Kidney (tissue), 14 donors: ENCODE measurements around the gene REC8. TPM values are rescaled to one million over a fixed set of nuclear protein-coding genes. Genes with fewer than 3 reads are reported as not detected.

Experiments
- DNase-seq, 5 donors: peaks; one replicate each; pipeline ENCODE4 v3.0.0-alpha.2; 2013 to 2020
- FAIRE-seq: peaks from 2 replicates; lab custom pipeline; 2012; peaks lifted over from hg19 to GRCh38; lab: Jason Lieb, UNC
- H3K27ac ChIP-seq, 2 donors: one replicate each; pipeline ENCODE4 v1.7.0; 2013; ENCODE audit warnings: low read depth in 2 of 2, low read length in 2 of 2, inconsistent platforms in 1 of 2
- H3K27me3 ChIP-seq: one replicate; pipeline ENCODE4 v1.7.1; 2013; ENCODE audit warnings: low read length, inconsistent platforms; ENCODE audit not compliant: control insufficient read depth, insufficient read depth
- H3K36me3 ChIP-seq, 3 donors: one replicate each; pipeline versions ENCODE4 v1.7.0 to v1.7.1; 2013; ENCODE audit warnings: low read length in 3 of 3, control low read depth in 1 of 3, inconsistent platforms in 1 of 3; ENCODE audit not compliant: insufficient read depth in 3 of 3, control insufficient read depth in 2 of 3
- H3K4me1 ChIP-seq, 3 donors: one replicate each; pipeline versions ENCODE4 v1.7.0 to v1.7.1; 2013; ENCODE audit warnings: low read length in 3 of 3, inconsistent platforms in 1 of 3, low read depth in 1 of 3; ENCODE audit not compliant: control insufficient read depth in 2 of 3, insufficient read depth in 2 of 3
- H3K4me3 ChIP-seq, 3 donors: one replicate each; pipeline versions ENCODE4 v1.7.0 to v1.8.1; 2013; ENCODE audit warnings: low read length in 3 of 3, control low read depth in 1 of 3, inconsistent platforms in 1 of 3
- H3K9ac ChIP-seq, 3 donors: one replicate each; pipeline versions ENCODE4 v1.7.0 to v1.7.1; 2013; ENCODE audit warnings: low read length in 3 of 3, control low read depth in 1 of 3, inconsistent platforms in 1 of 3
- H3K9me3 ChIP-seq, 3 donors: one replicate each; pipeline versions ENCODE4 v1.7.0 to v1.7.1; 2013; ENCODE audit warnings: low read length in 3 of 3, control low read depth in 1 of 3, inconsistent platforms in 1 of 3; ENCODE audit not compliant: control insufficient read depth in 2 of 3, insufficient read depth in 1 of 3
- intact Hi-C: fragments of 100-400 bp; cut with DNase I; formaldehyde crosslinking; loops from one replicate; pipeline ENCODE4 v1.11.1; 2022
- polyA plus RNA-seq: library from polyadenylated mRNA; stranded (reverse); fragments of 350-450 nt; fragmentation: Illumina TruSeq; extraction: RNeasy Lipid Tissue Mini Kit (QIAGEN cat#74804); gene quantifications from one replicate; pipeline ENCODE4 v1.2.3, GENCODE V29; 2014; ENCODE audit warnings: low read depth, low replicate concordance; ENCODE audit not compliant: insufficient read depth
- total RNA-seq: library from RNA; stranded (reverse); fragmentation: NEBNext Ultra II Directional; extraction: Animal tissue kit (Norgen Biotek cat#: 25700); gene quantifications from one replicate; pipeline ENCODE4 v1.2.1, GENCODE V29; 2021
- TF ChIP-seq, protein P1 (sequence below): IDR thresholded peaks from 3 replicates; pipeline ENCODE4 v1.5.1; 2012; ENCODE audit warnings: mild to moderate bottlenecking, moderate library complexity, borderline replicate concordance; ENCODE audit not compliant: insufficient read depth; ENCODE audit errors: extremely low read depth
- donor health status: control.
- donor health status: control.
- donor health status: control.
- donor health status: control.
- donor health status: control.
- donor health status: DM: yes; HTN: yes; CAD: no.
- donor health status: Normal renal cell carcinoma (clear cell type).

Gene REC8
- total and polyA plus RNA-seq, 2 donors from 2014 or later = 39.9 to 51.4 TPM

DNA sequence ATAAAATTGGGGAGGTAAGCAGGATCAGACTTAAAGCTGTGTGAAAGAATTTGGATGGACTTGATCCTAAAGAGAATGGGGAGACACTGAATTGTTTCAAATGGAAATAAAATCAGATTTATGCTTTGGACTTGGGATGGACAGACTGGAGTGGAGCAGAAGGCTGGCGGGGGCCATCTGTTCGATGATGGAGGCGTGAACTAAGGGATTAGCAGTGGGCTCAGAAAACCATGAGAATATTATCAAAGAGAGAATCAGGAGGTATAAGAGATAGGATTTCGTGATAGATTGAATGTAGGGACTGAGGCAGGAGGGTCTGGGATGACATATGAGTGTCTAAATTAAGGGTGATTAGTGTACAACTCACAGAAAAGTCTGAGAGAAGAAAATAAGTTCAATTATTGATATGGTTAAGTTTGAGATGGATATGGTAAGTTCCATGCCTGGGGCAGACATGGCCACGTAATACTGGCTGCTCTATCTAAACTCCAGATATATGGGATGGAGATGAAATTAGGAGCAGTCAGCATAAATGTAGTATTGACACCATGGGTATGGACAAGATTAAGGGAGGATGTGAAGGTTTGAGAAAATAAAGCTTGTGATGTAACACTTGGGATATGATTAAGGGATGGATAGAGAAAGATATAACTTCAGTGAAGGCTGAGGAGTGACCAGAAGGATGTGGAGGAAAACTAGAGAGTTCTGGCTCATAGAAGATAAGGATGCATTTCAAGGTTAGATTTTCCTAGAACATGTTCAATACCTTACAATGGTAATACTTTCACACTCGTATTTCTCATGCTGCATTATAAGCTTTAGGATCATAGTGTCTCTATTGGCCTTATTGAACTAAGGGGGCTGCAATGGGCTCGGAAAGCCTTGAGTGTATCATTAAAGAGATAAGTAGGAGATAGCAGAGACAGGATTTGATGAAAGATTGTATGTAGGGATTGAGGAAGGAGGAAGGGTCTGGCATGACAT lies 32.6 kb downstream of the REC8 start:
- H3K27ac ChIP-seq = no peak overlapping the region
- no peak for DNase-seq
- intact Hi-C loops = no loop called here
- FAIRE-seq = no peak
- H3K4me1 ChIP-seq = no peaks in the 10 kb centered on the region
- no peak overlapping the region for H3K9ac ChIP-seq
- H3K9me3 ChIP-seq = no peaks in the 10 kb centered on the region
- TF ChIP-seq, protein P1, sequence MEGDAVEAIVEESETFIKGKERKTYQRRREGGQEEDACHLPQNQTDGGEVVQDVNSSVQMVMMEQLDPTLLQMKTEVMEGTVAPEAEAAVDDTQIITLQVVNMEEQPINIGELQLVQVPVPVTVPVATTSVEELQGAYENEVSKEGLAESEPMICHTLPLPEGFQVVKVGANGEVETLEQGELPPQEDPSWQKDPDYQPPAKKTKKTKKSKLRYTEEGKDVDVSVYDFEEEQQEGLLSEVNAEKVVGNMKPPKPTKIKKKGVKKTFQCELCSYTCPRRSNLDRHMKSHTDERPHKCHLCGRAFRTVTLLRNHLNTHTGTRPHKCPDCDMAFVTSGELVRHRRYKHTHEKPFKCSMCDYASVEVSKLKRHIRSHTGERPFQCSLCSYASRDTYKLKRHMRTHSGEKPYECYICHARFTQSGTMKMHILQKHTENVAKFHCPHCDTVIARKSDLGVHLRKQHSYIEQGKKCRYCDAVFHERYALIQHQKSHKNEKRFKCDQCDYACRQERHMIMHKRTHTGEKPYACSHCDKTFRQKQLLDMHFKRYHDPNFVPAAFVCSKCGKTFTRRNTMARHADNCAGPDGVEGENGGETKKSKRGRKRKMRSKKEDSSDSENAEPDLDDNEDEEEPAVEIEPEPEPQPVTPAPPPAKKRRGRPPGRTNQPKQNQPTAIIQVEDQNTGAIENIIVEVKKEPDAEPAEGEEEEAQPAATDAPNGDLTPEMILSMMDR = no peak
- no peak overlapping the region for H3K4me3 ChIP-seq
- H3K36me3 ChIP-seq = peaks cover 5 to 30% (median 26%) of the 10 kb centered on the region in 3 donors
- H3K27me3 ChIP-seq = no peaks in the 10 kb centered on the region

- Histone ChIP-seq H3K9ac (no peak overlapping the region), H3K4me1 (no peaks in the 10 kb centered on the region), H3K36me3 (peaks cover 7 to 44% (median 36%) of the 10 kb centered on the region in 3 donors), H3K9me3 (no peaks in the 10 kb centered on the region), H3K4me3 (no peak overlapping the region), H3K27ac (no peak overlapping the region), H3K27me3 (no peaks in the 10 kb centered on the region)
- TF ChIP-seq, protein P1 = no peak
- no peak for DNase-seq
- no peak for FAIRE-seq
- intact Hi-C loops = no loop called here
Measured at GRCh38 chr14:24206260-24207103, 34.6 kb downstream of the REC8 start.

DNA sequence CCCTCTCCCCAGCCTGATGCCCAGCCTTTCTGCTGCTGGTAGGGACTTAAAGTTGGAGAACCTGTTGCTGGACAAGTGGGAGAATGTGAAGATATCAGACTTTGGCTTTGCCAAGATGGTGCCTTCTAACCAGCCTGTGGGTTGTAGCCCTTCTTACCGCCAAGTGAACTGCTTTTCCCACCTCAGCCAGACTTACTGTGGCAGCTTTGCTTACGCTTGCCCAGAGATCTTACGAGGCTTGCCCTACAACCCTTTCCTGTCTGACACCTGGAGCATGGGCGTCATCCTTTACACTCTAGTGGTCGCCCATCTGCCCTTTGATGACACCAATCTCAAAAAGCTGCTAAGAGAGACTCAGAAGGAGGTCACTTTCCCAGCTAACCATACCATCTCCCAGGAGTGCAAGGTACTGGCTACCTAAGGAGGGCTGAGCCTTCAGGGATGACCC lies 35.2 kb downstream of the REC8 start:
- no peaks in the 10 kb centered on the region for H3K9me3 ChIP-seq
- H3K27ac ChIP-seq = no peak overlapping the region
- no peak for FAIRE-seq
- DNase-seq = no peak
- H3K9ac ChIP-seq = no peak overlapping the region
- TF ChIP-seq, protein P1 = no peak
- no peaks in the 10 kb centered on the region for H3K27me3 ChIP-seq
- H3K4me1 ChIP-seq = no peaks in the 10 kb centered on the region
- no peak overlapping the region for H3K4me3 ChIP-seq
- intact Hi-C loops = no loop called here
- H3K36me3 ChIP-seq = peaks cover 7 to 47% (median 36%) of the 10 kb centered on the region in 3 donors
